ENCODE results near the gene CHCHD4. TPM values are rescaled to one million over a fixed set of nuclear protein-coding genes. Genes with fewer than 3 reads are reported as not detected.

The CHCHD4 gene
- polyA plus RNA-seq, 1 donor from 2014 or later, result 24.6 TPM

DNA sequence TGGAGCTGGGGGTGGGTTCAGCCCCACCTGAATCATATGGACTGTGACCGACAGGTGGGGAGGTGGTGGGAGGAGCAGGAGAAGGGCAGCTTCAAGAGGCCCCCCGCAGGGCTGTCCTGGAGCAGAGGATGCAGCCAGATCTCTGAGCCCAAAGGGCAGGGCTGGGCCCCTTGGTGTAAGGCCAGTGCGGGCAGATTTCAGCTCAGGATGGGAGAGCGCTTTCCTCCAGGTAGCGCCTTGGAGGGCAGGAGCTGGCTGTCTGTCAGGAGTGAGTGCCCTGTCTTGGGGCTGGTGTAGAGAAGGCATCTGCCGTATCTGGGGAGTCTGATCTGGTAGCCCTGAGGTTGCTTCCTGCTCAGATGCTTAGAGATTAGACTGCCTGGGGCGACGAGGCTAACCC, 7.5 kb upstream of the CHCHD4 start:
- H3K9ac ChIP-seq (ENCODE audit: low read length), result no peak overlapping the region
- H3K9me3 ChIP-seq (ENCODE audit: low read length), result no peaks in the 10 kb centered on the region
- H4K20me1 ChIP-seq (ENCODE audit: insufficient read depth), result no peaks in the 10 kb centered on the region
- H3K4me2 ChIP-seq (ENCODE audit: low read length), result no peak overlapping the region
- H3K79me2 ChIP-seq (replicated peaks; ENCODE audit: insufficient read depth, low read length), result peaks cover 18% of the 10 kb centered on the region
- no peaks in the 10 kb centered on the region for H3K27me3 ChIP-seq (ENCODE audit: insufficient read depth, low read depth, low read length)
- TF ChIP-seq, protein P1, sequence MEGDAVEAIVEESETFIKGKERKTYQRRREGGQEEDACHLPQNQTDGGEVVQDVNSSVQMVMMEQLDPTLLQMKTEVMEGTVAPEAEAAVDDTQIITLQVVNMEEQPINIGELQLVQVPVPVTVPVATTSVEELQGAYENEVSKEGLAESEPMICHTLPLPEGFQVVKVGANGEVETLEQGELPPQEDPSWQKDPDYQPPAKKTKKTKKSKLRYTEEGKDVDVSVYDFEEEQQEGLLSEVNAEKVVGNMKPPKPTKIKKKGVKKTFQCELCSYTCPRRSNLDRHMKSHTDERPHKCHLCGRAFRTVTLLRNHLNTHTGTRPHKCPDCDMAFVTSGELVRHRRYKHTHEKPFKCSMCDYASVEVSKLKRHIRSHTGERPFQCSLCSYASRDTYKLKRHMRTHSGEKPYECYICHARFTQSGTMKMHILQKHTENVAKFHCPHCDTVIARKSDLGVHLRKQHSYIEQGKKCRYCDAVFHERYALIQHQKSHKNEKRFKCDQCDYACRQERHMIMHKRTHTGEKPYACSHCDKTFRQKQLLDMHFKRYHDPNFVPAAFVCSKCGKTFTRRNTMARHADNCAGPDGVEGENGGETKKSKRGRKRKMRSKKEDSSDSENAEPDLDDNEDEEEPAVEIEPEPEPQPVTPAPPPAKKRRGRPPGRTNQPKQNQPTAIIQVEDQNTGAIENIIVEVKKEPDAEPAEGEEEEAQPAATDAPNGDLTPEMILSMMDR (IDR thresholded peaks at IDR 0.05; ENCODE audit: poor library complexity, severe bottlenecking), result no peak
- TF ChIP-seq, protein P2, sequence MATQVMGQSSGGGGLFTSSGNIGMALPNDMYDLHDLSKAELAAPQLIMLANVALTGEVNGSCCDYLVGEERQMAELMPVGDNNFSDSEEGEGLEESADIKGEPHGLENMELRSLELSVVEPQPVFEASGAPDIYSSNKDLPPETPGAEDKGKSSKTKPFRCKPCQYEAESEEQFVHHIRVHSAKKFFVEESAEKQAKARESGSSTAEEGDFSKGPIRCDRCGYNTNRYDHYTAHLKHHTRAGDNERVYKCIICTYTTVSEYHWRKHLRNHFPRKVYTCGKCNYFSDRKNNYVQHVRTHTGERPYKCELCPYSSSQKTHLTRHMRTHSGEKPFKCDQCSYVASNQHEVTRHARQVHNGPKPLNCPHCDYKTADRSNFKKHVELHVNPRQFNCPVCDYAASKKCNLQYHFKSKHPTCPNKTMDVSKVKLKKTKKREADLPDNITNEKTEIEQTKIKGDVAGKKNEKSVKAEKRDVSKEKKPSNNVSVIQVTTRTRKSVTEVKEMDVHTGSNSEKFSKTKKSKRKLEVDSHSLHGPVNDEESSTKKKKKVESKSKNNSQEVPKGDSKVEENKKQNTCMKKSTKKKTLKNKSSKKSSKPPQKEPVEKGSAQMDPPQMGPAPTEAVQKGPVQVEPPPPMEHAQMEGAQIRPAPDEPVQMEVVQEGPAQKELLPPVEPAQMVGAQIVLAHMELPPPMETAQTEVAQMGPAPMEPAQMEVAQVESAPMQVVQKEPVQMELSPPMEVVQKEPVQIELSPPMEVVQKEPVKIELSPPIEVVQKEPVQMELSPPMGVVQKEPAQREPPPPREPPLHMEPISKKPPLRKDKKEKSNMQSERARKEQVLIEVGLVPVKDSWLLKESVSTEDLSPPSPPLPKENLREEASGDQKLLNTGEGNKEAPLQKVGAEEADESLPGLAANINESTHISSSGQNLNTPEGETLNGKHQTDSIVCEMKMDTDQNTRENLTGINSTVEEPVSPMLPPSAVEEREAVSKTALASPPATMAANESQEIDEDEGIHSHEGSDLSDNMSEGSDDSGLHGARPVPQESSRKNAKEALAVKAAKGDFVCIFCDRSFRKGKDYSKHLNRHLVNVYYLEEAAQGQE (IDR thresholded peaks at IDR 0.05; ENCODE audit: borderline replicate concordance), result no peak
- TF ChIP-seq EP300 (conservative IDR thresholded peaks at IDR 0.05; ENCODE audit: poor library complexity, severe bottlenecking), result no peak
- TF ChIP-seq TAF1 (IDR thresholded peaks at IDR 0.05; ENCODE audit: low read depth), result no peak
- TF ChIP-seq RAD21 (conservative IDR thresholded peaks at IDR 0.05), result no peak
- TF ChIP-seq MXI1 (conservative IDR thresholded peaks at IDR 0.05; ENCODE audit: poor library complexity, severe bottlenecking), result no peak
- no peak for TF ChIP-seq EZH2 (IDR thresholded peaks at IDR 0.05; ENCODE audit: borderline replicate concordance, insufficient read depth, low read length, poor library complexity, severe bottlenecking)
- TF ChIP-seq SMC3 (conservative IDR thresholded peaks at IDR 0.05; ENCODE audit: poor library complexity), result no peak
- TF ChIP-seq POLR2AphosphoS5 (IDR thresholded peaks at IDR 0.05), result no peak
- H2AFZ ChIP-seq (ENCODE audit: low read depth, low read length), result no peak overlapping the region
- H3F3A ChIP-seq (ENCODE audit: insufficient read depth, low read length, poor library complexity, severe bottlenecking), result no peaks in the 10 kb centered on the region
- no peak overlapping the region for H3K4me3 ChIP-seq (ENCODE audit: low read length)
- no peaks in the 10 kb centered on the region for H3K9me2 ChIP-seq (ENCODE audit: insufficient read depth, low read length)
- no peak overlapping the region for H3K27ac ChIP-seq (ENCODE audit: low read length)
- peaks cover 9% of the 10 kb centered on the region for H3K36me3 ChIP-seq (ENCODE audit: insufficient read depth, low read length)

DNA sequence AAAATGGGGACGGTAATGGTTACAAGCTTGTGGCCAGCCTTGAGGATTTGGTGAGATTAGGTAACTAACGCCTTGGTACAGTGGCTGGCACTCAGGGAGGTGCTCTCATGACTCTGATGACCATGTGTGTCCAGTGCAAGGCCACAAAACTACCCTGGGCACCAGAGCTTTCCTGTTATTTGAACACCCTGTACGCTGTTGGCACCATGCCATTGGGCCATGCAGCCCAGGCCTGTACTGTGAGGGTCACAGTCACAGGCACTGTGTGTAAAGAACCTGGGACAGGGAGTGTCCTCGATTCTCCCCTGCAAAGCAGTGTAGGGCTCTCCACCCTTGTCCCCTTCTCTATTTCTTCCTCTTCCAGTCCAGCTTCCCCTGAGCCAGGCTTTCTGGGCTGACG, 6.5 kb upstream of the CHCHD4 start:
- TF ChIP-seq EP300 (conservative IDR thresholded peaks at IDR 0.05; ENCODE audit: poor library complexity, severe bottlenecking) (no peak), POLR2AphosphoS5 (IDR thresholded peaks at IDR 0.05) (no peak), RAD21 (conservative IDR thresholded peaks at IDR 0.05) (no peak), TAF1 (IDR thresholded peaks at IDR 0.05; ENCODE audit: low read depth) (no peak), MXI1 (conservative IDR thresholded peaks at IDR 0.05; ENCODE audit: poor library complexity, severe bottlenecking) (no peak), SMC3 (conservative IDR thresholded peaks at IDR 0.05; ENCODE audit: poor library complexity) (no peak), EZH2 (IDR thresholded peaks at IDR 0.05; ENCODE audit: borderline replicate concordance, insufficient read depth, low read length, poor library complexity, severe bottlenecking) (no peak)
- TF ChIP-seq, protein P2 (IDR thresholded peaks at IDR 0.05; ENCODE audit: borderline replicate concordance), result no peak
- TF ChIP-seq, protein P1 (IDR thresholded peaks at IDR 0.05; ENCODE audit: poor library complexity, severe bottlenecking), result no peak
- H4K20me1 ChIP-seq (ENCODE audit: insufficient read depth), result no peaks in the 10 kb centered on the region
- no peak overlapping the region for H3K4me2 ChIP-seq (ENCODE audit: low read length)
- no peak overlapping the region for H3K9ac ChIP-seq (ENCODE audit: low read length)
- no peaks in the 10 kb centered on the region for H3K9me2 ChIP-seq (ENCODE audit: insufficient read depth, low read length)
- H3K9me3 ChIP-seq (ENCODE audit: low read length), result no peaks in the 10 kb centered on the region
- H3K79me2 ChIP-seq (replicated peaks; ENCODE audit: insufficient read depth, low read length), result peaks cover 28% of the 10 kb centered on the region
- H3K27ac ChIP-seq (ENCODE audit: low read length), result no peak overlapping the region
- peaks cover 9% of the 10 kb centered on the region for H3K36me3 ChIP-seq (ENCODE audit: insufficient read depth, low read length)
- H3F3A ChIP-seq (ENCODE audit: insufficient read depth, low read length, poor library complexity, severe bottlenecking), result no peaks in the 10 kb centered on the region
- no peak overlapping the region for H2AFZ ChIP-seq (ENCODE audit: low read depth, low read length)
- no peaks in the 10 kb centered on the region for H3K27me3 ChIP-seq (ENCODE audit: insufficient read depth, low read depth, low read length)
- no peak overlapping the region for H3K4me3 ChIP-seq (ENCODE audit: low read length)

Measured in neural cell (in vitro differentiated cells).